Keratinocyte (primary cell): ENCODE measurements around the gene C19orf47.

Source experiments
- CTCF ChIP-seq, 3 experiments: IDR thresholded peaks in 1 of 3; conservative IDR thresholded peaks in 1 of 3; optimal IDR thresholded peaks in 1 of 3; 2 replicates in 2 of 3; 3 replicates in 1 of 3; pipeline versions ENCODE3 to v1.5.1; 2011; ENCODE audit warnings: low read length in 3 of 3, mild to moderate bottlenecking in 3 of 3, moderate library complexity in 2 of 3, control low read depth in 1 of 3, inconsistent platforms in 1 of 3; ENCODE audit not compliant: insufficient read depth in 2 of 3; ENCODE audit errors: extremely low read depth in 1 of 3
- EZH2 ChIP-seq: IDR thresholded peaks from one replicate; pipeline ENCODE4 v1.6.1; 2012; ENCODE audit warnings: inconsistent platforms, mild to moderate bottlenecking, low read length, moderate library complexity

- TF ChIP-seq CTCF (optimal IDR thresholded peaks at IDR 0.05 in 1 of 3, IDR thresholded peaks at IDR 0.05 in 1 of 3, conservative IDR thresholded peaks at IDR 0.05 in 1 of 3; ENCODE audit: extremely low read depth in 1 of 3, insufficient read depth in 2 of 3, low read length in 3 of 3) = no peak
- no peak for TF ChIP-seq EZH2
Observed at GRCh38 chr19:40360020-40360707, 12.0 kb upstream of the C19orf47 start.
